ENCODE results near the gene DYSF.

The DYSF gene

GRCh38 chr2:71687412-71687811, 234.1 kb downstream of the DYSF start:
- TF ChIP-seq CTCF (conservative IDR thresholded peaks at IDR 0.05; ENCODE audit: low read depth, low read length) = no peak
- no peak overlapping the region for H3K4me3 ChIP-seq (ENCODE audit: low read length)
- no peak for DNase-seq (ENCODE audit: low read depth)

- no peak for DNase-seq (ENCODE audit: low read depth)
- TF ChIP-seq CTCF (conservative IDR thresholded peaks at IDR 0.05; ENCODE audit: low read depth, low read length) = no peak
- H3K4me3 ChIP-seq (ENCODE audit: low read length) = no peak overlapping the region
Measured at GRCh38 chr2:71688530-71688929, 235.2 kb downstream of the DYSF start.

- no peak overlapping the region for H3K4me3 ChIP-seq (ENCODE audit: low read length)
- DNase-seq (ENCODE audit: low read depth) = no peak
- TF ChIP-seq CTCF (conservative IDR thresholded peaks at IDR 0.05; ENCODE audit: low read depth, low read length) = no peak
Measured at GRCh38 chr2:71689393-71689792, 236.0 kb downstream of the DYSF start.

- no peak overlapping the region for H3K4me3 ChIP-seq (ENCODE audit: low read length)
- no peak for DNase-seq (ENCODE audit: low read depth)
- no peak for TF ChIP-seq CTCF (conservative IDR thresholded peaks at IDR 0.05; ENCODE audit: low read depth, low read length)
Measured at GRCh38 chr2:71689968-71690834, 236.8 kb downstream of the DYSF start.

GRCh38 chr2:71690876-71691475, 237.6 kb downstream of the DYSF start:
- DNase-seq (ENCODE audit: low read depth) = no peak
- H3K4me3 ChIP-seq (ENCODE audit: low read length) = no peak overlapping the region
- no peak for TF ChIP-seq CTCF (conservative IDR thresholded peaks at IDR 0.05; ENCODE audit: low read depth, low read length)

- no peak overlapping the region for H3K4me3 ChIP-seq (ENCODE audit: low read length)
- no peak for DNase-seq (ENCODE audit: low read depth)
- peak; percentile 12 for TF ChIP-seq CTCF (conservative IDR thresholded peaks at IDR 0.05; ENCODE audit: low read depth, low read length)
Measured at GRCh38 chr2:71691747-71692441, 238.5 kb downstream of the DYSF start.
